HepG2 (cell line): Measurements from ENCODE around the gene FAM110C. TPM values are rescaled to one million over a fixed set of nuclear protein-coding genes. Genes with fewer than 3 reads are reported as not detected.

Experiments
- ARNT2 ChIP-seq: sonication (generic); formaldehyde crosslinking; IDR thresholded peaks from 2 replicates; pipeline ENCODE4 v1.8.0; 2022; ENCODE audit warnings: mild to moderate bottlenecking, low read depth, missing genetic modification reagents, moderate library complexity
- FOSL1 ChIP-seq: sonication (generic); formaldehyde crosslinking; IDR thresholded peaks from 2 replicates; pipeline ENCODE4 v1.9.0; 2021; ENCODE audit warnings: missing genetic modification reagents, borderline replicate concordance
- GTF2F1 ChIP-seq: fragments of 150-350 bp; IDR thresholded peaks from 2 replicates; pipeline ENCODE4 v1.6.1; 2014; ENCODE audit warnings: low read length
- HNRNPLL ChIP-seq: fragments of 200-400 bp; formaldehyde crosslinking; IDR thresholded peaks from 2 replicates; pipeline ENCODE4 v1.6.1; 2017; ENCODE audit warnings: mild to moderate bottlenecking, low read depth, low read length; ENCODE audit not compliant: poor library complexity, severe bottlenecking
- ISL2 ChIP-seq: sonication (generic); formaldehyde crosslinking; IDR thresholded peaks from 2 replicates; pipeline ENCODE4 v1.5.0; 2020; ENCODE audit warnings: missing genetic modification reagents
- NFRKB ChIP-seq: fragments of 450-650 bp; IDR thresholded peaks from 2 replicates; pipeline ENCODE4 v1.6.1; 2017
- PRMT3 ChIP-seq: sonication (generic); formaldehyde crosslinking; IDR thresholded peaks from 2 replicates; pipeline ENCODE4 v1.8.1; 2022; ENCODE audit warnings: low read depth, mild to moderate bottlenecking, moderate library complexity, missing genetic modification reagents, borderline replicate concordance
- PTBP1 ChIP-seq: fragments of 200-400 bp; formaldehyde crosslinking; IDR thresholded peaks from 2 replicates; pipeline ENCODE4 v1.6.1; 2018; ENCODE audit warnings: low read length, low read depth; ENCODE audit not compliant: poor library complexity, severe bottlenecking
- THYN1 ChIP-seq: sonication (generic); formaldehyde crosslinking; IDR thresholded peaks from 2 replicates; pipeline ENCODE4 v1.8.1; 2023; ENCODE audit warnings: low read depth, mild to moderate bottlenecking, moderate library complexity, missing genetic modification reagents, borderline replicate concordance
- ZNF282 ChIP-seq: fragments of 450-650 bp; IDR thresholded peaks from 2 replicates; pipeline ENCODE4 v1.6.1; 2018; ENCODE audit not compliant: partially characterized antibody
- ZNF567 ChIP-seq: sonication (generic); formaldehyde crosslinking; IDR thresholded peaks from 2 replicates; pipeline ENCODE4 v1.8.1; 2023; ENCODE audit warnings: mild to moderate bottlenecking, missing genetic modification reagents, borderline replicate concordance
- polyA plus RNA-seq, 8 experiments: library from polyadenylated mRNA; depleted of rRNA in 3 of 8; stranded (reverse) in 7 of 8; unstranded in 1 of 8; fragments of >200 nt; fragmentation: Illumina TruSeq in 4 of 8; extraction: Trizol in 4 of 8; gene quantifications; 2 replicates each; pipeline versions ENCODE4 v1.2.1 to v1.2.3, GENCODE V29; 2011 to 2016; ENCODE audit warnings: low read depth in 4 of 8, missing spikeins in 1 of 8, mixed read lengths in 1 of 8; ENCODE audit not compliant: insufficient read depth in 1 of 8
- total RNA-seq, 5 experiments: library from RNA; depleted of rRNA; stranded (reverse); fragments of >200 nt; fragmentation: Illumina TruSeq; extraction: Trizol; gene quantifications; 2 replicates each; pipeline ENCODE4 v1.2.3, GENCODE V29; 2016; ENCODE audit warnings: low read depth in 1 of 5
- TF ChIP-seq, protein P1 (sequence below): sonication (generic); formaldehyde crosslinking; IDR thresholded peaks from 2 replicates; pipeline ENCODE4 v1.8.0; 2022; ENCODE audit warnings: missing genetic modification reagents, mild to moderate bottlenecking, borderline replicate concordance
- TF ChIP-seq, protein P2 (sequence below): sonication (generic); formaldehyde crosslinking; IDR thresholded peaks from one replicate; pipeline ENCODE4 v1.5.1; 2020; ENCODE audit warnings: mild to moderate bottlenecking, missing genetic modification reagents; ENCODE audit errors: not compliant biosample characterization
- TF ChIP-seq, protein P3 (sequence below): sonication (generic); formaldehyde crosslinking; IDR thresholded peaks from 2 replicates; pipeline ENCODE4 v1.8.1; 2023; ENCODE audit warnings: mild to moderate bottlenecking, missing genetic modification reagents, borderline replicate concordance
- TF ChIP-seq, protein P4 (sequence below), 2 experiments: sonication (generic) in 1 of 2; formaldehyde crosslinking in 1 of 2; IDR thresholded peaks; 2 replicates each; pipeline versions ENCODE4 v1.4.0 to v1.6.1; 2016 to 2020; ENCODE audit warnings: borderline replicate concordance in 1 of 2, low read depth in 1 of 2, mild to moderate bottlenecking in 1 of 2, missing genetic modification reagents in 1 of 2

FAM110C gene
- total and polyA plus RNA-seq, 2 of the 13 experiments (the other 11 are each of a cell fraction or from before 2014, with no cell fraction given): 1.2 to 3.5 TPM

DNA sequence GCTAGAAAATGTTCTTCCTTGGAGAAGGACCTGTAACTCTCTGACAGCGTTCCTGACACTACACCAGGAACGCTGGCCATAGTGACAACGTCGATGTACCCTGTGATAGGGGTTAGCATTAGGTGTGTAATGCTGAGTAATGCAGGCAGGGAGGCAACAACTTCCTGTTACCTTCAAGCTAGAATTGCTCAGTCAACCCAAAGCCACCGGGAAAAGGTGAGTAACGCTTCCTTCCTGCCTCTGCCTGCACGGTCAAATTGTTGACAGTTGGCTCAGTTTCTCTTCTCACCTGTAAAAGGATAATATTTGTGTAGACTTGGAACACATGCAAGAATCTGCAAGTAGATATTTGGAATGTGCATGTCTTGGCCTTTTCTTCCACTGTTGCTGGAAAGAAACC is 12.7 kb downstream of the FAM110C start (continued):
- TF ChIP-seq ARNT2 (no peak), ZNF282 (no peak), PRMT3 (CRISPR knock-in tag) (no peak), ISL2 (CRISPR knock-in tag) (no peak), ZNF567 (CRISPR knock-in tag) (no peak), GTF2F1 (no peak), PTBP1 (no peak), THYN1 (no peak), NFRKB (no peak), FOSL1 (no peak), HNRNPLL (no peak)
- TF ChIP-seq, protein P1, sequence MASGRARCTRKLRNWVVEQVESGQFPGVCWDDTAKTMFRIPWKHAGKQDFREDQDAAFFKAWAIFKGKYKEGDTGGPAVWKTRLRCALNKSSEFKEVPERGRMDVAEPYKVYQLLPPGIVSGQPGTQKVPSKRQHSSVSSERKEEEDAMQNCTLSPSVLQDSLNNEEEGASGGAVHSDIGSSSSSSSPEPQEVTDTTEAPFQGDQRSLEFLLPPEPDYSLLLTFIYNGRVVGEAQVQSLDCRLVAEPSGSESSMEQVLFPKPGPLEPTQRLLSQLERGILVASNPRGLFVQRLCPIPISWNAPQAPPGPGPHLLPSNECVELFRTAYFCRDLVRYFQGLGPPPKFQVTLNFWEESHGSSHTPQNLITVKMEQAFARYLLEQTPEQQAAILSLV (CRISPR knock-in tag): no peak
- TF ChIP-seq, protein P2, sequence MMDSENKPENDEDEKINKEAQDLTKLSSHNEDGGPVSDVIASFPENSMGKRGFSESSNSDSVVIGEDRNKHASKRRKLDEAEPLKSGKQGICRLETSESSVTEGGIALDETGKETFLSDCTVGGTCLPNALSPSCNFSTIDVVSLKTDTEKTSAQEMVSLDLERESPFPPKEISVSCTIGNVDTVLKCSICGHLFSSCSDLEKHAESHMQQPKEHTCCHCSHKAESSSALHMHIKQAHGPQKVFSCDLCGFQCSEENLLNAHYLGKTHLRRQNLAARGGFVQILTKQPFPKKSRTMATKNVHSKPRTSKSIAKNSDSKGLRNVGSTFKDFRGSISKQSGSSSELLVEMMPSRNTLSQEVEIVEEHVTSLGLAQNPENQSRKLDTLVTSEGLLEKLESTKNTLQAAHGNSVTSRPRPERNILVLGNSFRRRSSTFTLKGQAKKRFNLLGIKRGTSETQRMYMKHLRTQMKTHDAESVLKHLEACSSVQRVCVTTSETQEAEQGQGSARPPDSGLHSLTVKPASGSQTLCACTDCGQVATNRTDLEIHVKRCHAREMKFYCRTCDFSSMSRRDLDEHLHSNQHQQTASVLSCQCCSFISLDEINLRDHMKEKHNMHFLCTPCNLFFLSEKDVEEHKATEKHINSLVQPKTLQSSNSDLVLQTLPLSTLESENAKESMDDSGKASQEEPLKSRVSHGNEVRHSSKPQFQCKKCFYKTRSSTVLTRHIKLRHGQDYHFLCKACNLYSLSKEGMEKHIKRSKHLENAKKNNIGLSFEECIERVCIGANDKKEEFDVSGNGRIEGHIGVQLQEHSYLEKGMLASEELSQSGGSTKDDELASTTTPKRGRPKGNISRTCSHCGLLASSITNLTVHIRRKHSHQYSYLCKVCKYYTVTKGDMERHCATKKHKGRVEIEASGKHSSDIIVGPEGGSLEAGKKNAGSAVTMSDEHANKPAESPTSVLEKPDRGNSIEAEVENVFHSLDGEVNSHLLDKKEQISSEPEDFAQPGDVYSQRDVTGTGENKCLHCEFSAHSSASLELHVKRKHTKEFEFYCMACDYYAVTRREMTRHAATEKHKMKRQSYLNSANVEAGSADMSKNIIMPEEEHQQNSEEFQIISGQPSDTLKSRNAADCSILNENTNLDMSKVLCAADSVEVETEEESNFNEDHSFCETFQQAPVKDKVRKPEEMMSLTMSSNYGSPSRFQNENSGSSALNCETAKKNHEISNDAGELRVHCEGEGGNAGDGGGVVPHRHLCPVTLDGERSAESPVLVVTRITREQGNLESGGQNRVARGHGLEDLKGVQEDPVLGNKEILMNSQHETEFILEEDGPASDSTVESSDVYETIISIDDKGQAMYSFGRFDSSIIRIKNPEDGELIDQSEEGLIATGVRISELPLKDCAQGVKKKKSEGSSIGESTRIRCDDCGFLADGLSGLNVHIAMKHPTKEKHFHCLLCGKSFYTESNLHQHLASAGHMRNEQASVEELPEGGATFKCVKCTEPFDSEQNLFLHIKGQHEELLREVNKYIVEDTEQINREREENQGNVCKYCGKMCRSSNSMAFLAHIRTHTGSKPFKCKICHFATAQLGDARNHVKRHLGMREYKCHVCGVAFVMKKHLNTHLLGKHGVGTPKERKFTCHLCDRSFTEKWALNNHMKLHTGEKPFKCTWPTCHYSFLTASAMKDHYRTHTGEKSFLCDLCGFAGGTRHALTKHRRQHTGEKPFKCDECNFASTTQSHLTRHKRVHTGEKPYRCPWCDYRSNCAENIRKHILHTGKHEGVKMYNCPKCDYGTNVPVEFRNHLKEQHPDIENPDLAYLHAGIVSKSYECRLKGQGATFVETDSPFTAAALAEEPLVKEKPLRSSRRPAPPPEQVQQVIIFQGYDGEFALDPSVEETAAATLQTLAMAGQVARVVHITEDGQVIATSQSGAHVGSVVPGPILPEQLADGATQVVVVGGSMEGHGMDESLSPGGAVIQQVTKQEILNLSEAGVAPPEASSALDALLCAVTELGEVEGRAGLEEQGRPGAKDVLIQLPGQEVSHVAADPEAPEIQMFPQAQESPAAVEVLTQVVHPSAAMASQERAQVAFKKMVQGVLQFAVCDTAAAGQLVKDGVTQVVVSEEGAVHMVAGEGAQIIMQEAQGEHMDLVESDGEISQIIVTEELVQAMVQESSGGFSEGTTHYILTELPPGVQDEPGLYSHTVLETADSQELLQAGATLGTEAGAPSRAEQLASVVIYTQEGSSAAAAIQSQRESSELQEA: no peak
- TF ChIP-seq, protein P3, sequence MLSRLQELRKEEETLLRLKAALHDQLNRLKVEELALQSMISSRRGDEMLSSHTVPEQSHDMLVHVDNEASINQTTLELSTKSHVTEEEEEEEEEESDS (CRISPR knock-in tag): no peak
- TF ChIP-seq, protein P4, sequence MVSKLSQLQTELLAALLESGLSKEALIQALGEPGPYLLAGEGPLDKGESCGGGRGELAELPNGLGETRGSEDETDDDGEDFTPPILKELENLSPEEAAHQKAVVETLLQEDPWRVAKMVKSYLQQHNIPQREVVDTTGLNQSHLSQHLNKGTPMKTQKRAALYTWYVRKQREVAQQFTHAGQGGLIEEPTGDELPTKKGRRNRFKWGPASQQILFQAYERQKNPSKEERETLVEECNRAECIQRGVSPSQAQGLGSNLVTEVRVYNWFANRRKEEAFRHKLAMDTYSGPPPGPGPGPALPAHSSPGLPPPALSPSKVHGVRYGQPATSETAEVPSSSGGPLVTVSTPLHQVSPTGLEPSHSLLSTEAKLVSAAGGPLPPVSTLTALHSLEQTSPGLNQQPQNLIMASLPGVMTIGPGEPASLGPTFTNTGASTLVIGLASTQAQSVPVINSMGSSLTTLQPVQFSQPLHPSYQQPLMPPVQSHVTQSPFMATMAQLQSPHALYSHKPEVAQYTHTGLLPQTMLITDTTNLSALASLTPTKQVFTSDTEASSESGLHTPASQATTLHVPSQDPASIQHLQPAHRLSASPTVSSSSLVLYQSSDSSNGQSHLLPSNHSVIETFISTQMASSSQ (IDR thresholded peaks at IDR 0.05; ENCODE audit: low read depth): no peak
- TF ChIP-seq, protein P4 (CRISPR knock-in tag; IDR thresholded peaks at IDR 0.05; ENCODE audit: borderline replicate concordance): no peak
